ENCODE results near the gene ENTPD2. TPM values are rescaled to one million over a fixed set of nuclear protein-coding genes. Genes with fewer than 3 reads are reported as not detected.

The ENTPD2 gene
- total RNA-seq, 1 experiment from 2014 or later = 4.0 TPM

- no peaks in the 10 kb centered on the region for H3K9me3 ChIP-seq (ENCODE audit: control insufficient read depth, low read depth, low read length)
- peak; percentile 49 for DNase-seq
- H3K79me1 ChIP-seq (ENCODE audit: insufficient read depth, low read depth, low read length, poor library complexity, severe bottlenecking) = no peaks in the 10 kb centered on the region
- H2BK15ac ChIP-seq (ENCODE audit: low read depth, low read length) = no peak overlapping the region
- H2BK5ac ChIP-seq (ENCODE audit: insufficient read length, low read length) = no peak overlapping the region
- H3K18ac ChIP-seq (ENCODE audit: insufficient read length, low read depth, low read length) = no peak overlapping the region
- no peak overlapping the region for H2BK20ac ChIP-seq (ENCODE audit: low read depth, low read length, poor library complexity, severe bottlenecking)
- no peak overlapping the region for H2BK12ac ChIP-seq (ENCODE audit: insufficient read length, low read depth, low read length)
- H3K56ac ChIP-seq (ENCODE audit: insufficient read length, low read depth, low read length) = no peak overlapping the region
- no peak overlapping the region for H2AFZ ChIP-seq (ENCODE audit: low read length)
- peaks cover 70% of the 10 kb centered on the region for H3K27me3 Mint-ChIP-seq (ENCODE audit: low read depth)
- no peaks in the 10 kb centered on the region for H3K36me3 Mint-ChIP-seq (ENCODE audit: insufficient read depth in 1 of 3, low read depth in 3 of 3)
- no peaks in the 10 kb centered on the region for H4K20me1 ChIP-seq (ENCODE audit: control insufficient read depth, insufficient read depth, insufficient read length)
- no CpG with 5 or more reads among the region's 71 CpGs for WGBS (ENCODE audit: extremely low coverage, insufficient read length, low lambda C conversion rate)
- no peak overlapping the region for H3K9ac ChIP-seq (ENCODE audit: extremely low read depth, insufficient read length, low read length)
- H2AK5ac ChIP-seq (ENCODE audit: insufficient read length, low read length) = no peak overlapping the region
- H4K91ac ChIP-seq (ENCODE audit: insufficient read length, low read depth, low read length) = no peak overlapping the region
- peak overlapping the region in 1 of 2 experiments; percentile 40; a peak in 1 of 5 replicates for H3K4me3 Mint-ChIP-seq
- H3K79me2 ChIP-seq (ENCODE audit: insufficient read depth, low read length) = no peaks in the 10 kb centered on the region
- H3K27ac ChIP-seq (ENCODE audit: insufficient read length, low read depth, low read length) = no peak overlapping the region
- H2BK120ac ChIP-seq (ENCODE audit: low read depth, low read length, poor library complexity, severe bottlenecking) = no peak overlapping the region
- no peak overlapping the region for H3K4ac ChIP-seq (ENCODE audit: low read depth, low read length)
- no peak overlapping the region for H4K5ac ChIP-seq (ENCODE audit: insufficient read length, low read depth, low read length)
- no peaks in the 10 kb centered on the region for H3K4me1 ChIP-seq (ENCODE audit: insufficient read depth, low read length)
- H3K14ac ChIP-seq (ENCODE audit: insufficient read depth, low read length) = no peak overlapping the region
- no peak overlapping the region for H3K23ac ChIP-seq (ENCODE audit: insufficient read length, low read depth, low read length)
- H3K23me2 ChIP-seq (ENCODE audit: insufficient read length, low read depth, low read length, poor library complexity, severe bottlenecking) = peaks cover 6% of the 10 kb centered on the region
- no peaks in the 10 kb centered on the region for H3K9me3 Mint-ChIP-seq
- peak overlapping the region; percentile 2 for H3K4me2 ChIP-seq (ENCODE audit: insufficient read depth, insufficient read length, low read length)
- H3K27me3 ChIP-seq (ENCODE audit: insufficient read depth, low read length) = peaks cover 4% of the 10 kb centered on the region; the same call in 1 of the 2 replicates
- H3K27ac Mint-ChIP-seq = no peak overlapping the region
- no peak overlapping the region for H4K8ac ChIP-seq (replicated peaks; ENCODE audit: insufficient read length, low read depth, low read length)
- H3T11ph ChIP-seq (ENCODE audit: low read length) = no peak overlapping the region
- peaks cover 2 to 11% of the 10 kb centered on the region in 2 experiments for H3K4me1 Mint-ChIP-seq
- TF ChIP-seq, protein P1, sequence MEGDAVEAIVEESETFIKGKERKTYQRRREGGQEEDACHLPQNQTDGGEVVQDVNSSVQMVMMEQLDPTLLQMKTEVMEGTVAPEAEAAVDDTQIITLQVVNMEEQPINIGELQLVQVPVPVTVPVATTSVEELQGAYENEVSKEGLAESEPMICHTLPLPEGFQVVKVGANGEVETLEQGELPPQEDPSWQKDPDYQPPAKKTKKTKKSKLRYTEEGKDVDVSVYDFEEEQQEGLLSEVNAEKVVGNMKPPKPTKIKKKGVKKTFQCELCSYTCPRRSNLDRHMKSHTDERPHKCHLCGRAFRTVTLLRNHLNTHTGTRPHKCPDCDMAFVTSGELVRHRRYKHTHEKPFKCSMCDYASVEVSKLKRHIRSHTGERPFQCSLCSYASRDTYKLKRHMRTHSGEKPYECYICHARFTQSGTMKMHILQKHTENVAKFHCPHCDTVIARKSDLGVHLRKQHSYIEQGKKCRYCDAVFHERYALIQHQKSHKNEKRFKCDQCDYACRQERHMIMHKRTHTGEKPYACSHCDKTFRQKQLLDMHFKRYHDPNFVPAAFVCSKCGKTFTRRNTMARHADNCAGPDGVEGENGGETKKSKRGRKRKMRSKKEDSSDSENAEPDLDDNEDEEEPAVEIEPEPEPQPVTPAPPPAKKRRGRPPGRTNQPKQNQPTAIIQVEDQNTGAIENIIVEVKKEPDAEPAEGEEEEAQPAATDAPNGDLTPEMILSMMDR (conservative IDR thresholded peaks at IDR 0.05) = no peak
Measured at GRCh38 chr9:137052998-137053943, 590 bp downstream of the ENTPD2 start.

Measured in H9 (cell line).